HG02759 (cell line): ENCODE results near the gene CIZ1.
"Not testable (repeated sequence)": the region's sequence is repeated elsewhere in the genome, so short reads cannot be mapped to it uniquely, and the experiment has no call there.

Source experiments
- ATAC-seq: cut with Tn5 transposase; IDR thresholded peaks from one replicate; pipeline ENCODE4 v1.9.1; 2021; ENCODE audit warnings: mild to moderate bottlenecking, moderate library complexity; ENCODE audit not compliant: unreplicated experiment

Gene CIZ1

DNA sequence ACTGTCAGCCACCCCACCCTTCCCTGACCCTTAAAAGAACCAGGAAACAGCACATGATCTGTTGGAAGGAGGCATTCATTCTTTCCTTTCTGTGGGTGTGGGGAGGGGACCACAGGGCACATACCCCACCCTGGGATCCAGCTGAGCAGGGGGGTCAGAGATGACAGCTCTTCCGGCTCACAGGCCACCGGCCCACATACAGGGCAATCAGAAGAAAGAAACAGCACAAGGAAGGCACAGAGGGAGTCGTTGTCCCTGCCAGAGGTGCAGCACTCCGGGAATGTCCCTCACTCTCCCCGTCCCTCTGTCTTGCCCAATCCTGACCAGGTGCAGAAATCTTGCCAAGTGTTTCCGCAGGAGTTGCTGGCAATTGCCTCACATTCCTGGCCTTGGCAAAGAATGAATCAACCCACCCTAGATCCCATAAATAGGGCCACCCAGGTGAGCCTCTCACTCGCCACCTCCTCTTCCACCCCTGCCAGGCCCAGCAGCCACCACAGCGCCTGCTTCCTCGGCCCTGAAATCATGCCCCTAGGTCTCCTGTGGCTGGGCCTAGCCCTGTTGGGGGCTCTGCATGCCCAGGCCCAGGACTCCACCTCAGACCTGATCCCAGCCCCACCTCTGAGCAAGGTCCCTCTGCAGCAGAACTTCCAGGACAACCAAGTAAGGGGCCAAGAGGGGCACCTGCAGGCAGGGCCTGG is 42.2 kb downstream of the CIZ1 start, which contains the start of gene LCN2:
Gene LCN2, plus strand, starts transcription at position 453 of the 701 bp plus-strand sequence. Its CDS starts 73 bp downstream, at position 526.
- no peak for ATAC-seq

DNA sequence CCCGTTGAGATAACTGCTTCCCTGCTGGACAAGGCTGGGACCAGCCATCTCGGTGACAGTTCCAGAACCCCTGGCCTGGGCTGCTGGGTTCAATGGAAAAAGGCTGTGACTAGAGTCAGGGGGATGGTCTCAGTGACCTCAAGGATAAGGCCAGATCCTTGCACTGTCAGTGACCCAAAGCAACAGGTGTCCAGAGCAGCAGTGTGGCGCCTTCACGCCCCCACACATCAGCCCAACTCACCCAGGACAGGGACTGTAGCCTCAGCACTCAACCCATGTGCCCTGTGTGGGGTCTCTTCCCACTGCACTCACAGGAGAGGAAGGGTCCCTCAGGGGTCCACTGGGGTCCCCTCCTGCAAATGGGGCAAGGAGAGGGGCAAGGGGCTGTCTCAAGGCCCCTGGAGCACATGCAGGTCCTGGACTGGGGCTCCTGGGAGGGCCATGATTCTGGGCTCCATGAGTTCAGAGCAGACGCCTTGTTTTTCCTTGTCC is 42.8 kb downstream of the CIZ1 start:
- no peak for ATAC-seq

DNA sequence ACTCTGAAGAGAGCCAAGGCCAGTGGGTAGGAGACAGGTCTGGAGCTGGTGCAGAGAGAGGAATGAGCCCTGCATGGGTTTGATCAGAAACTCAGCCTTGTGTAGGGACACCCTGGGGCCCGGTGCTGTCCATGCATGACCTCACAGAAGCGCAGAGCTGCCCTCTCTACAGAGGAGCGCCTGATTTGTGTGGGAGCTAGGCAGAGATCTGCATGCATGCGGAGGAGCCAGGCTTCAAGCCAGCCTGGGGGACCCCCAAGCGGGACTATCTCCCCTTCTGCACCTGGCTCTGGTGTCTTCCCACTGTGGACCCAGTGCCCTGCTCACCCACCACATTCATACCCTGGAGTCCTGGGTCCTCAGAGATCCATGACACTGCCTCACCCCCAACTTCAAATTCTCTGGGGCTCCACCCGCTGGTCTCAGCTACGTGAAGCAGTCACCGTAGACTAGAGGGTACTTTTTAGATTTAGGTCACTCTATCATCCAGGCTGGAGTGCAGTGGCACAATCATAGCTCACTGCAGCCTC is 44.7 kb downstream of the CIZ1 start:
- ATAC-seq, result no peak

DNA sequence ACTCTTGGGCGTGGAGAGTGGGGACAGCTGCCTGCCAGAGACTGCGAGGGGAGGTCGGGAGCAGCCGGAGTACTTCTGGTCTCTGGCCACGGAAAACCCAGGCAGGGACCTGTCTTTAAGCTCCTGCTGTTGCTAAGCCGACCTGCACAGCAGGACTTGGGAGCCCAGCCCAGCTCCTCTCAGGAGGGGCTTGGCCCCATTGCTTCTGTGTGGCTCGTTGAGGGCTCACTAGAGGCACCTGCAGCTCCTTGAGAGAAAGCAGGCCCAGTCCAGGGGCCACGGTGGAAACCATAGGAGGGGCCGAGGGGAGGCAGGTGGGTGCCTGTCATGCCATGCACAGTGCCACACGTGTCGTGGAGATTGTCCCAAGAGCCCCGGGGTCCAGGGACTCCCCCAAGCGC is 45.4 kb downstream of the CIZ1 start:
- no peak for ATAC-seq

DNA sequence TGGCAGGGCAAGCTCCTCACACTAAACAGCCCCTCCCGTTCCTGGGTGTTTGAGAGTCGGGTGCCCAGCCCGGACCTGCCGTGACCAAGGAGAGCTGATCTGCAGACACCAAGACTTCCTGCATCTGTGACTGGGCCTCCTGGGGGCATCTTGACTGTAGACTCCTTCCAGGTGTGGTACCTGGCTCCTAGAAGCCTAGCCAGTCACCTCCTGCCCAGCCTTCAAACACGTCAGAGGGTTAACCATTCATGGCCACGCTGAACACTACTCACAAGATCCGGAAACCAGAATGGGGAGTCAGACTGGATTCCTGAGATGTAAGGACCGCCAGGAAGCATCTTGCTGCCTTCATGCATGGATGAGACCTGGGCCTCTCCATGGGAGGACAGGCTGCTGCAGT is 45.8 kb downstream of the CIZ1 start:
- ATAC-seq, result no peak

DNA sequence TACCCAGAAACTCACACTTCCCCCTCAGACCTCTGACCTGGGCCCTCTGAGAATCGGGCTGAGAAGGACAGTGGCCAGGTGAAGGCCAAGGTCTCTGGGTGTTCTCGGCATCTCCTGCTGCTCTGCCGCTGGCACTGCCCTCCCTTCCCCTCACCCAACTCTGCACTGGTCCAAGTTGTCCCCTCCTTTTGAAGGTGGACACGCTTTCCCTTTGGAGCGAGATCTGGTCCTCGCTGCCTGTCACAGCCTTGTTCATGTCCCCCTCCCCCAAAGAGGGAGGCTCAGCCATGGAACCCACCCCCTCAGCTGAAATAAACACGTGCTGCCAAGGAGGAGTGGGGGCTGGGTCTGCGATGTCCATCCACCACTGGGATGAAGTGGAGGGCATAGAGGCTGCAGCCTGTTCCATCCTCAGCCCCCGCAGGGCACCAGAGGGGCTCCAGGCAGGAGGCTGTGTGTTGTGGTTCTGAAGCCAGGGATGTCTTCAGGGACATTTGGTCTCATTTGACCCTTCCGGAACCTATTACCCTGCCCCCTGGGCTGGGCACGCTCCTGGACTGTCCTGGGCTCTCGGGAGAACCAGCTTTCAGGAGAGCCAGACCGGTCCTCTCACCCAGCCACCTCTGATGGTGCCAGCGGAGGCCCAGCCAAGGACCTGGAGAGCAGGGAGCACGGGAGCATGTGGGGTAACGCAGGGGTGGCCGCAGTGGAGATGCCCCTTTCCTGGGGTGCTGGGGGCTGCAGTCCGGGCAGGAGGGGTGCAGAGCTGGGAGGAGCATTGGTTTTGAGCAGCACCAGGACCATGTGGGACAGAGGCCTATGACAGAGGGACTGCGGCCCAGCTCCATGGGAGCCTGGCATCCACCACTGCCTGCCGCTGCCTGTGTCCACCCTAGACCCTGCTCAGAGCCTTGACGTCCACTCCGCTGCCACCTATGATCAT is 46.9 kb downstream of the CIZ1 start:
- ATAC-seq, result no peak

DNA sequence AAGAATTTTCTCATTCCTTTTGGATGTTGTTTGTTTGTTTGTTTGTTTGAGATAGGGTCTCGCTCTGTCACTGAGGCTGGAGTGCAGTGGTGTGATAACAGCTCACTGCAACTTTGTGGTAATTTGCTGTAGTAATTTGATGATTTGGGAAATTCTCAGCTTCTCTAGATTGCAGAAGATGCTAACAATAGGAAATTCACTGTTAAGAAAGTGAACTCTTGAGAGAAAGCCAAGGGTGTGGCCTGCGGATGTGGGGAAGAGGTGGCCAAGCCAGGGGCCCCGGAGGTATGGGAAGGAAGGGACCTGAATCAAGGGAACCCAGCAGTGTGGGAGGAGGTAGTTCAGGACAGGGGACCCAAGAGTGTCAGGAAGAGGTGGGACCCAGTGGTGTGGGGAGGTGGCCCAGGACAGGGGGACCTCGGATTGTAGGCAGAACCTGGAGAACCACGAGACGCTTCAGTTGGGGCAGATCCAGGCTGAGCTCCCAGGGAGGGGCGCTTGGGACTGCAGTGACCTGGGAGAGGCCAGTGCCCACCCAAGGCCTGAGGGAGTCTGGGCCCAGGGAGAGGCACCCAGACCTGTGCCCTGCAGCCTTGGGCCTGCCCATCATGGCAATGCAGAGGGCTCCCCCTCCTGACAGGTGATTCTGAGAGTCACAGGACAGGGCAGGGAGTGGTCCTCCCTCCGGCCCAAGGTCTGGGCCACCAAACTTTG is 47.7 kb downstream of the CIZ1 start:
- no peak for ATAC-seq

DNA sequence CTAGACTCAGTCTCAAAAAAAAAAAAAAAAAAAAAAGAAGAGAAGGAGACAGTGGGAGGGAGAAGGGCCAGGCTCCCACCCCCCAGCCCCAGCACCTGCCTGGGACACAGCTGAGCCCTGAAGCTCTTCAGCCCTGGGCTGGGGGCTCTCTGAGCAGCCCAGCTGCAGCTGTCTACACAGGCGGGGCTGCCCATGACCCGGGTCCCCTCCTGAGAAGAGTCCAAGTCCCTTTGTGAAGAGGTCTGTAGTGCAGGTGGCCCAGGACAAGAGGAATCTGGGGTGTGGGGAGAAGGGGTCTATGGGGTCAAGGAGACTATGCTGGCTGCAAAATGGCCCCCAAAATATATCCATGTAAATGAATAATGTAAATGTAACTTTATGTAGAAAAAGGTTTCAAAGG is 48.8 kb downstream of the CIZ1 start:
- no peak for ATAC-seq

DNA sequence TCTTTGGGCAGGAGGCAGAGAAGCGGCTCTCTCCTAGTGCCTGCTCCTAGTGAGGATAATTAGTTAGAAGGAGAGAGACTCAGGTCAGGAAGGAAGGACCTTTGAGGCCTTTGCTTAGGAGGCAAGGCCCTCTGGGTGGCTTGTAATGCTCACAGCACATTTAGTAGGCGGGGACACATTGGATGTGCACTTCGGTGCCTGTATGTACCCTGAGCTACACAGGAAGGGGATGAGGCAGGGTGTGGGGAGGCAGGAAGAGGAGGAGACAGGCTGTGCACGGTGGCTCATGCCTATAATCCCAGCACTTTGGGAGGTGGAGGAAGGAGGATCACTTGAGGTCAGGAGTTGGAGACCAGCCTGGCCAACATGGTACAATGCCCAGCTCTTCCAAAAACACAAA is 49.3 kb downstream of the CIZ1 start:
- ATAC-seq, result no peak

DNA sequence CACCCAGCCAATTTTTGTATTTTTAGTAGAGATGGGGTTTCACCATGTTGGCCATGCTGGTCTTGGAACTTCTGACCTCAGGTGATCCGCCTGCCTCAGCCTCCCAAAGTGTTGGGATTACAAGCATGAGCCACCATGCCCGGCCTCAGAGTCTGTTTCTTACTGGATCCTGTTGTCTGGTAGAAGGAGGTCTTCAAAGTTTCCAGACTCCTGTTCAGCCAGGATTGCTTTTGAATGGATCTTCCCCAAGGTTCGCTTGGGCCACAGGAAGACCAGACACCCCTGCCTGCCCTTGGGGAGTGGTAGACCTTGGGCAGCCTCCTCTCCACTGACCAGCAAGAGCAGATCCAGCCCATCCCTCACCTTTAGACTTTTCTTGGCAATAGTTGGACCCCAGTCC is 49.8 kb downstream of the CIZ1 start:
- ATAC-seq, result no peak

DNA sequence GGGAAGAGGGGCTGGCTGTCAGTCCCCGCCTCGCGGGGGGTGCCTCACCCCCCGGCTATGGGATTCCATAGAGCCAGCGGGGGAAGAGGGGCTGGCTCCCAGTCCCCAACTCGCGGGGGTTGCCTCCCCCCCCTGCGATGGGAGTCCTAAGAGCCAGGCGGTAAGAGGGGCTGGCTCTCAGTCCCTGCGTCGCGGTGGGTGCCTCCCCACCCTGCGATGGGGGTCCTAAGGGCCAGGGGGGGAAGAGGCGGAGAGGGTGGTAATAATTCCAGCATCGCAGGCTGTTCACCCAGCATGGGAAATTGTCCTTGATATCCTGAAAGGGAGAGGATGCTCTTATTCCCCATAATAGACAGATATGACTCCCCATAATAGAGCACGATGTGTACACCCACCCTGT is 51.8 kb downstream of the CIZ1 start:
- no peak for ATAC-seq

DNA sequence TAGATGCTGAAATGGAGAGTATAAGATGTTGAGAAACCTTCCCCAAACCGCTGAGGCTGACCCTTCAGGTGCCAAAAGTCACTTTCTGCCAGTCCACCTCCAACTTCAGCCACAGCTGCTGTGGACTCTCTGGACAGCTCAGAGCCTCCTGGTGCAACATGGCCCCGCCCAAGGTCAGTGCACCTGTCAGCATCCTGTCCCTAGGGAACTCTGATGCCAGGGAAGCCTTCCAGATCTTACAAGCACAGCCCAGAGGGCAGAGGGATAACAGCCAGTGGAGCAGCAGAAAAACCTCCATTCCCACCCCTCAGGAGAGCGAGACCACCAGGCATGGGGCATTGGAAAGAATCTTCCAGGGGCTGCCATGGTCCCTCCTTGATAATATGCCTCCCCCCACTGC is 53.4 kb downstream of the CIZ1 start:
- ATAC-seq, result no peak

DNA sequence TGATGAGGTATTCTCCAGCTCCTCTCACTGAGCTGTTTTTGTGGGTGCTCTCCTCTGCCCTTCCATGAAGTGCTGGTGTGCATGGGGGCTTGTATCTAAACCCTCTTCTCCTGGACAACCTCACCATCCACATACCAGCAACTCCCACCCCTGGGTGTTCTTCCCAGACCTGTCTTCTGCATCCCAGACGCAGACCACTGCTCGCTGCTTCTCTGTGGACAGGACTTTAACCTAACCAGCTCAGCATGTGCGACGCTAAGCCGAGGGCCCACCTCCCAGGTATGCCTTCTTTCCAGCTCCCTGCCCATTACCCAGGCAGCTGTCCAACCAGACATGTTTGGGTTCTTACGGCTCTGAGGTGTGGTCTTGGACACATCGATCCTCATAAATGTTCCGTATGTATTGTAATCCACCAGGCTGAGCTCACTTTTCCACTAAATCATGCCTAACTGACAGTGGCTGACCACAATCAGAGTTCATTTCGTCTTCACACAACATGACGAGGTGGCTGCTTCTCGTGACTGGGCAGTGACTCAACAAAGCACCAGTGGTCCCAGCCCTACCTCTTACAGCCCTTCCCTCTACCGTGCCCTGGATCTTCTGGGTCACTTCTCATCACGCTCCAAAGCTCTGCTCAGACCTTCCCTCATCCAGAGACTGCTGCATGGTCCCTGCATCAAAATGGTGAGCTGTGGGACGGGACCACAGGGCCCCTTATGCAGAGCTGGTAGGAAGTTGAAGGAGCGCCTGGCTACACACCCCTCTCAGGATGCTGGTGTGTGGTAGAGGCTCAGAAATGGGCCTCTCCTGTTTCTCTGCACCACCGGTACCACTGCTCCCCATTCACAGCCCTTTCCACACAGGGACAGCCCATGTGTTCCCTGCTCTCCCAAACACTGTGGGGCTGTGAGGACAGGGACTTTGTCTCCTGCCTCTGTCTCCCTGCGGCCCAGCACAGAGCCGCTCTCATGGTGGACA is 54.3 kb downstream of the CIZ1 start:
- ATAC-seq, result no peak

DNA sequence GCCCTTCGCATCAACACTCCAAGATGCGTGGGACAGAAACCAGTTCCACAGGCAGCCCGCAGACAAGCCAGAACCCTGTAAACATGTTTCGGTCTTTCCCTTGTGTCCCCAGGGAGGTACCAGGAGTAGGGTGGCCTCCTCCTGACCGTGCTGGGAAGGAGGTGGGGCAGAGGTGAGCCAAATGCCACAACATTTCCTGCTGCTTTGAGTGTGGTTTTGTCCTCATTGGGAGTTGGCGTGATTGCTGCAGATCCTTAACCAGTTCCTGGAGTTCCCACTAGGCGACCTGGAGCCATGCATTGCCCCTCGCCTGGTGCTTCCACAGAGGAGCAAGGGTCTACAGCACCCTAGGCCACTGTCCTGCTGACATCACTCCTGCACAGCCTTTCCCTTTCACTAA is 55.8 kb downstream of the CIZ1 start:
- not testable (repeated sequence) for ATAC-seq

DNA sequence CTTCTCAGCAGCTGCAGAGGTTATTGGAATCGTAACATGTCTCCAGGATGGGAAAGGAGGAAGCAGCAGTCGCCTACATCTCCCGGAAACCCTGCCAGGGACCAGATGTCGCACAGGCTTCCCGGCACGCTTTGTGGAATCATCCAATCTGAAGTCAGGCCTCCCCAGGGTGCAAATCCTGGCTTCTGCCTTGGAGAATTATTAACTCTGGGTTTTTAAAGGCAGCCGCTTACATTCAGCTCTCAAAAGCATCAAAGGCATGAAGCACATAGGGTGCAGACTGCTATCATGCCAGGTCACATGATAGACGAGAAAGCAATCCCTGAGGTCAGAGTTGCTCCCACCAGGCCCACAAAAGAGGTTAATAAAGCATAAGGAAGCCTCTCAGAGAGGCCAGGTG is 59.2 kb downstream of the CIZ1 start:
- ATAC-seq, result not testable (repeated sequence)

DNA sequence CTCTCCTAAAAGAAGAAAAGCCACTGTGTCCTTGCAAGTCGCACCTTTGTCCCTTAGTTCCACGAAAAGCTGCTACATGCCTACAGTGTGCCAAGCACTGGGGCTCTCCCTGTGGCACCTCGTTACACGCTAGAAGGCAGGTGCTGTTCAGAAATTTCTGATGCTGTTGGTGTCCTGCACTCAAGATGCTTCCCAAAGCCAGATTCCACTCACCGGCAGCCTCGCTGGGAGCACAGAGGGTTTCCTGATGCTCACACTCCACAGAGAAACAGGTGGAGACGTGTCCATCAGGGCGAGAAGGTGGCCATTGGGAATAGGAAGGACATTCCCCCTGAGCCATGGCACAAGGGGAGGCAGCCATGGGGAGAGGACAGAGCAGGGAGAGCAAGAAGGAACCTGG is 60.0 kb downstream of the CIZ1 start:
- ATAC-seq, result not testable (repeated sequence)

DNA sequence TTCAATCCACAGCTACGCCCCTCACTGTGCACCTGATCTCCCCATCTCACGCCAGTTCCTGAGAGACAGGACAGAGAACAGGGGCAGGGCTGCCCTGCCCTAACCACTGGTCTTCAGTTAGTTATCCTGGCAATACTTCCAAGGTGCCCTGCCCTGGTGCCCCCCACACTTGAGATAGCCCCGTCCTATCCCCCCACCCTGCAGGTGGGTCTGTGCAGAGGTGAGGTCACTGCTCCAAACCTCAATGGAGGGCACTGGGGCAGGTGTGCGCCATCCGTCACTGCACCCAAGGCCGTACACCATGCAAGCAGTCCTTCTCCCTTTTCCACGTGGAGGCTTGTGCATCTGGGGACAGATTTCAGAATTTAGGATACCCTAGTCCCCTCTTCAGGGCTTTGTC is 60.7 kb downstream of the CIZ1 start:
- not testable (repeated sequence) for ATAC-seq

DNA sequence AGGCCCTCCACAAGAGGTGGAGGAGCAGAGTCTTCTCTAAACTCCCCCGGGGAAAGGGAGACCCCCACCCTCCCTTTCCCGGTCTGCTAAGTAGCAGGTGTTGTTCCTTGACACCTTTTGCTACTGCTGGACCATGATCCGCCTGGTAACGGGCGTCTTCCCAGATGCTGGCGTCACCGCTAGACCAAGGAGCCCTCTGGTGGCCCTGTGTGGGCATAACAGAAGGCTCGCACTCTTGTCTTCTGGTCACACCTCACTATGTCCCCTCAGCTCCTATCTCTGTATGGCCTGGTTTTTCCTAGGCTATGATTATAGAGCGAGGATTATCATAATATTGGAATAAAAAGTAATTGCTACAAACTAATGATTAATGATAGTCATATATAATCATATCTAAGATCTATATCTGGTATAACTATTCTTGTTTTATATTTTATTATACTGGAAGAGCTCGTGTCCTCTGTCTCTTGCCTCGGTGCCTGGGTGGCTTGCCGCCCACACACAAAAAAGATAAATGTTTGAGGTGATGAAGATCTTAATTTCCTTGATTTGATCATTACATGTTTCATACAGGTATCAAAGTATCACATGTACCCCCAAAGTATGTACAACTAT is 61.3 kb downstream of the CIZ1 start:
- not testable (repeated sequence) for ATAC-seq

DNA sequence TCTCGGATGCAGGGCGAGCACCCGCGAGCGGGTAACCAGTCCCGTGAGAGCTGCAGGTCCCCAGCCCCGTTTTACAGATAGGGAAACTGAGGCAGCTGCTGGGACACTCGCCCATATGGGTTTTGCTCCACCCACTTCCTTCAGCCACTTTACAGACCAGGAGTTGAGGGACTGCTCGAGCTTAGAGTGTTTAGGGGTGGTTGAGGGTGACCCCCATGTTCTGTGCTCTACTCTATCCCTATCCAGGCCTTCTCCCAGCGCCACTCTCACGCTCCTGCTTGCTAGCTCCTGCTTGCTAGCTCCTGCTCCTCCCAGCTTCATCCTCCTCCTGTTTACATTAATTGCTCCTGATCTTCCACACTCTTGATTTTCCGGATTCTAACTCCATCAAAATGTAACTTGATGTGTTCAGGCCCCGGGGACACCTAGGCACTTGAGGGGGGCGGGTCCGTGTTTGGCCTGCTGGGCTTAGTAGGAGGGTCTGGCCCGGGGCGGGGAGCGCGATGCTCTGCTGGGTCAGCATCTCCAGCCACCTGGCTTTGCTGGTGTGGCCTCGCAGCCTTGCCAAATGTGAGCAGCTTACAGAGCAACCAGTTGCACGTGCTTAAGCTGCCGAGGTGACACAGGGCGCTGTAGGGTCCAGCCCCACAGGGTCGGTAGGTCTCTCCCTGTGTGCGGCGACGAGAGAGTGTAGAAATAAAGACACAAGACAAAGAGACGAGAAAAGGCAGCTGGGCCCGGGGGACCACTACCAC is 62.4 kb downstream of the CIZ1 start:
- ATAC-seq, result no peak
